ENCODE data around the gene HCLS1. TPM values are rescaled to one million over a fixed set of nuclear protein-coding genes. Genes with fewer than 3 reads are reported as not detected.
"Not testable (repeated sequence)": the region's sequence is repeated elsewhere in the genome, so short reads cannot be mapped to it uniquely, and the experiment has no call there.

The HCLS1 gene
- total RNA-seq, 1 donor from 2014 or later: 66.3 TPM

DNA sequence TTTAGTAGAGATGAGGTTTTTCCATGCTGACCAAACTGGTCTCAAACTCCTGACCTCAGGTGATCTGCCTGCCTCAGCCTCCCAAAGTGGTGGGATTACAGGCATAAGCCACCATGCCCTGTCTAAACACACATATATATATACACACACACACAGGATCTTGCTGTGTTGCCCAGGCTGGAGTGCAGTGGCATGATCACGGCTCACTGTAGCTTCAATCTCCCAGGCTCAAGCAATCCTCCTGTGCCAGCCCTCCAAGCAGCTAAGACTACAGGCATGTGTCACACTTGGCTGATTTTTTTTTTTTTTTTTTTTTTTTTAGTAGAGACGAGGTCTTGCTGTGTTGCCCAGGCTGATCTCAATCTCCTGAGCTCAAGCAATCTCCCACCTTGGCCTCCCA, 60.8 kb downstream of the HCLS1 start:
- DNase-seq (ENCODE audit: low read depth, low spot score): not testable (repeated sequence)

DNA sequence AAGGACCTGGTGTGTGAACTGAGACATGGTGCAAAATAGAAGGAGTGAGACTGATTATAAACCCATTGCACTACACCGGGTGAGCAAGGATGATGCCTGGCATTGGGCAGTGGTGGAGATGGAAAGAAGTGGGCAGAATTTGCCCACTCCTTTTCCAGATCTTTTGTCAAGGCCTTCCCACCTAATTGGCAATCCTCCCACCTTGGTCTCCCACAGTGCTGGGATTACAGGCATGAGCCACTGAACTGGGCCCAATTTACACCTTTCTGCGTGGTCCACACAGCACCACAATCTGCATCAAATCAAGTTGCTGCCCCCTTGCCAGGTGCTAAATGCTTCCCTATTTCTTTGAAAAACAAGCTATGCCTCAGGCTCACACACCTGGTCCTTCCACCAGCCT, 62.1 kb downstream of the HCLS1 start:
- DNase-seq (ENCODE audit: low read depth, low spot score): no peak

DNA sequence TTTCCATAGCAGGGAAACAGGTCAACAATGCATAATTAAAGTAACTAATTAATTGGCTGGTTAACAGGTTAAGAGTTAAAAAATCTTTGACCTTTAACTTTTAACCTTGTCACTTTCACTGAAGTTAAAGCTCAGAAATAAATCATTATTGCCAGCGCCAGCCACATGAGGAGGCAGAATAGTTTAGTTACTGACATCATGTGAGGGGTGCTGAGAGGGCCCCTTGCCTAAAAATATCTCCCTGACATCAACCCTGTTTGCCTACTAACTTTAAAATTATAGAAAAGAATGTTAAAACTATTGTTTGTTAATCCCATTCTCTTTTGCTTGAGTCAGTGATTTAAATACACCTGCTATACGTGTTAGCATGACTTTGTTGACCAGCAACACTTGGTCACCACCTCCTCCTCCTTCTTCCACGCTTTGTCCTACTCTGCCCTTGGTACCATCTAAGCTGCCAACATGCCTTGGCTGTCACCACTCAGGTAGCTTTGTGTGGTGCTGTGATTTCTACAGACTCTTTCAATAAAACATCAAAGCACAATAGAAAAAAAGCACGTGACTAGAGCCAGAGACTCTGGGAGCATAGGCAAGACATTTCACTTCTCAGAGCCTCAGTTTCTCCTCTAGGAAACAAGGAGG, 64.8 kb downstream of the HCLS1 start:
- DNase-seq (ENCODE audit: low read depth, low spot score): no peak

DNA sequence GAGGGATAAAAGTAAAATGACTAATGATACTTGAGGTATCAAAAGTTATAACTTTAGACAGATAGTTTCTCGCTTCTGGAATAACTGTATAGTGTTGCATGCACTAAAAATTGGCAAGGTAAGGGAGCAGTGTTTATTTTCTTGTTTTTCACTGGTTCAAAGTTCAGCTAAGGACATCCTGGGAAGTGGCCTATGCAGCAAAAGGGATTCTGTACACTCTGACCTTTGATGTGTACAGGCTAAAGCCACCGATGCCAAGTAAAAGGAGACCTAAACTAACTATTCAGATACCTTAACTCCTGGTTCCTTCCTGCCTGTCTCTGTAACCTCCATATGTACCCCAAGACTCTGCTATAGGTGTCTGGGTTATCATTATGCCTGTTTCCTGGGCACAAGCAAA, 65.9 kb downstream of the HCLS1 start:
- no peak for DNase-seq (ENCODE audit: low read depth, low spot score)

DNA sequence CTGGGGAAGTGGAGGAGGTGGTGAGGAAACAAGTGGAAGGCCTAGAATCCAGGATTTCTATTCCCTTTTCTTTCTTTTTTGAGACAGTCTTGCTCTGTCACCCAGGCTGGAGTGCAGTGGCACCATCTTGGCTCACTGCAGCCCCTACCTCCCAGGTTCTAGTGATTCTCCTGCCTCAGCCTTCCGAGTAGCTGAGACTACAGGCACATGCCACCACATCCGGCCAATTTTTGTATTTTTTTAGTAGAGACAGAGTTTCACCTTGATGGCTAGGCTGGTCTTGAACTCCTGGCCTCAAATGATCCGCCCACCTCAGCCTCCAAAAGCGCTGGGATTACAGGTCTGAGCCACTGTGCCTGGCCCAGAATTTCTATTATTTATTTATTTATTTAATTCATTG, 66.9 kb downstream of the HCLS1 start:
- not testable (repeated sequence) for DNase-seq (ENCODE audit: low read depth, low spot score)

DNA sequence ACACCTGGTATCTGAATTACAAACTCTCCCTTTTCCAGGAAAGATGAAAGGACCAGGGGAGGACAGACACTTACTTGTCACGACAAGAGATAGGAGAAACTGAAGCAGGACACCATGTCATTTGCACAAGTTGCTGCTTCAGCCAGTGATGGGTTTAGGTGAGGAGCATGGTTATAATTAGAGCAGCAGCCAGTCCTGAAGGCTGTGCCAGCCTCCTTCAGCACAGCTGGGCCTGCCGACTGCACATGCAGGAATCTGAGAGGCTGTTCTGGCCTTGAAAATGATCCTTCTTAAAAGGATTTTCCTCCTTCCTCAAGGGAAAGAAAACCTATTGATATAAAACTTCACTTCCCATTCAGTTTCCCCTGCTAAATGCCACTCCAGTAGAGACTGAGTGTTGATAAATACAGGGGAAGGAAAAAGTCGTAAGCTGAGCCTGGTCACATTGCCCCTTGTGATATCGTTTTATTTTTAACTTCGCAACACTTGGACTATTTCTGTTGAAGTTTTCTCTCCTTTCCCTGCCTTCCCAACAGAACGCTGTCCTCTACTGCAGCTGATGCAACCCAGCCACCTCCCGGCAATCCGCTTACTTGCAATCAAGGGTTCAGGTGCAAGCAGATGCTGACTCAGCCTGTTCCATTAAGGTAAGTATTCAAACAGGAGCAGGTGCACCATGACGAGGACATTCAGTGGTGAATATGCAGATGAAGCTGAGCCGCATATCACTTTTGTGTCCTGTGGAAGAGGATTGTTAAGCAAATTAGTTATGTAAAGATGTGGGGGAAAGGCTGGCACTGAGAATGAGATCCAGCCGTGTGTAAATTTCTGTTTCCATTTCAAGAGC, 67.6 kb downstream of the HCLS1 start, which contains the start of gene FBXO40:
Gene FBXO40 (plus strand): TSS at position 524 of the 847 bp plus-strand sequence. CDS start 27,197 bp downstream, outside the sequence.
- DNase-seq (ENCODE audit: low read depth, low spot score): no peak

DNA sequence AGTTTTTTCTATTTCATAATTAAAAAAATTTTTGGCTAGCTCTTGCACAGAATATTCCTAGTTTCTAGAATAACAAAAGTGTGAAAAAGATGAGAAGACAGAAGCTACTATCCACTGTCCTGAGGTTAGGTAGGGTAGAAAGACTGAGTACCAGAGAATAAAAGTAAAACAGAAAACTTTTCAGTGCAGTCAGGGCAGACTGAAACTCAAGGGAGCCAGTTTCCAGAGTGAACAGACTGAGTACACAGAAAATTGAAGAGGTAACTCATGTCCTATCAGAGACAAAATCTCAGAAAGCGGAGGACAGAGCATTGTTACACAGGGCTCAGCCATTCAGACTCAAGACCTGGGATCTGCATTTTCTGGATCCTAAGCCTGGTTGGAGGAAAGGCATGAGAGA, 76.3 kb downstream of the HCLS1 start:
- DNase-seq (ENCODE audit: low read depth, low spot score): no peak

DNA sequence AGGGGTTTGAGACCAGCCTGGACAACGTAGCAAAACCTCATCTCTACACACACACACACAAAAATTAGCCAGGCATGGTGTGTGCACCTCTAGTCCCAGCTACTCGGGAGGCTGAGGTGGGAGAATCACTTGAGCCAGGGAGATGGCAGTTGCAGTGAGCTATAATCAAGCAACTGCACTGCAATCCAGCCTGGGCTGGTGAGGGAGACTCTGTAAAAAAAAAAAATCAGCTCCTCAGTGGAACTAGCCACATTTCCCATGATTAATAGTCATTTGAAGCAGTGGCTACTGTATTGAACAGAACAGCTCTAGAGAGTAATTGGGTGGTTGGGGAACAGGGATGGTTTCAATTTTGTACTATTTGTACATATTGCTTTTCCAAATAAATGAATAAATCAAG, 79.0 kb downstream of the HCLS1 start:
- no peak for DNase-seq (ENCODE audit: low read depth, low spot score)

Other genes starting within 250 kb of the HCLS1 start
- gene POLQ, start 114.9 kb downstream of the HCLS1 start, total RNA-seq: 5.9 and 12.5 TPM in 2 replicates
- gene ARGFX, start 93.0 kb downstream of the HCLS1 start, total RNA-seq: not detected in 2 replicates
- under 0.01 TPM in 1 of 2 replicates, not detected in the other for gene FBXO40, start 67.5 kb downstream of the HCLS1 start, total RNA-seq
- 39.3 and 41.0 TPM in 2 replicates for gene GOLGB1, start 88.8 kb upstream of the HCLS1 start, total RNA-seq
- 11.8 and 14.6 TPM in 2 replicates for gene IQCB1, start 174.2 kb upstream of the HCLS1 start, total RNA-seq
- gene EAF2, start 174.3 kb upstream of the HCLS1 start, total RNA-seq: 1.4 and 3.5 TPM in 2 replicates
- gene SLC15A2, start 233.5 kb upstream of the HCLS1 start, total RNA-seq: 0.07 and 0.28 TPM in 2 replicates

Measured in pulmonary artery endothelial cell (primary cell).